AG10803 (cell line): Measurements from ENCODE around the gene CABP4.

Source experiments
- DNase-seq: peaks from one replicate; pipeline ENCODE4 v3.0.0; 2010; ENCODE audit warnings: low read depth
- H3K4me3 ChIP-seq: 2 replicates; pipeline ENCODE4 v1.5.1; 2011; ENCODE audit warnings: mild to moderate bottlenecking, low read length, control low read depth
- CTCF ChIP-seq: conservative IDR thresholded peaks from 2 replicates; pipeline ENCODE4 v1.5.1; 2011; ENCODE audit warnings: mild to moderate bottlenecking, low read length, control low read depth, inconsistent platforms

CABP4 gene

GRCh38 chr11:67452141-67452952 lies 2.8 kb upstream of the CABP4 start, which contains the start of gene GPR152:
GPR152 (minus strand) TSS chr11:67452729; CDS start chr11:67452724, 5 bp downstream.
- H3K4me3 ChIP-seq: no peak within 1 kb of the TSS
- no peak for TF ChIP-seq CTCF
- DNase-seq: no peak

GRCh38 chr11:67453816-67454732 lies 1.1 kb upstream of the CABP4 start:
- no peak for TF ChIP-seq CTCF
- H3K4me3 ChIP-seq: no peak overlapping the region
- no peak for DNase-seq

GRCh38 chr11:67456068-67456705 lies 1.0 kb downstream of the CABP4 start:
- DNase-seq: no peak
- no peak for TF ChIP-seq CTCF
- H3K4me3 ChIP-seq: no peak overlapping the region

GRCh38 chr11:67457453-67457852 lies 2.3 kb downstream of the CABP4 start:
- DNase-seq: no peak
- H3K4me3 ChIP-seq: no peak overlapping the region
- no peak for TF ChIP-seq CTCF

- no peak for TF ChIP-seq CTCF
- DNase-seq: no peak
- no peak overlapping the region for H3K4me3 ChIP-seq
These were observed 3.1 kb downstream of the CABP4 start for GRCh38 chr11:67458266-67458665.

GRCh38 chr11:67463186-67463585 lies 8.0 kb downstream of the CABP4 start:
- TF ChIP-seq CTCF: no peak
- no peak overlapping the region for H3K4me3 ChIP-seq
- DNase-seq: no peak
